ENCODE measurements around the gene NDUFV3. TPM values are rescaled to one million over a fixed set of nuclear protein-coding genes. Genes with fewer than 3 reads are reported as not detected.

NDUFV3 gene
- total and polyA plus RNA-seq, 2 of the 13 experiments (the other 11 are each of a cell fraction or from before 2014, with no cell fraction given) = 14.2 to 29.6 TPM

DNA sequence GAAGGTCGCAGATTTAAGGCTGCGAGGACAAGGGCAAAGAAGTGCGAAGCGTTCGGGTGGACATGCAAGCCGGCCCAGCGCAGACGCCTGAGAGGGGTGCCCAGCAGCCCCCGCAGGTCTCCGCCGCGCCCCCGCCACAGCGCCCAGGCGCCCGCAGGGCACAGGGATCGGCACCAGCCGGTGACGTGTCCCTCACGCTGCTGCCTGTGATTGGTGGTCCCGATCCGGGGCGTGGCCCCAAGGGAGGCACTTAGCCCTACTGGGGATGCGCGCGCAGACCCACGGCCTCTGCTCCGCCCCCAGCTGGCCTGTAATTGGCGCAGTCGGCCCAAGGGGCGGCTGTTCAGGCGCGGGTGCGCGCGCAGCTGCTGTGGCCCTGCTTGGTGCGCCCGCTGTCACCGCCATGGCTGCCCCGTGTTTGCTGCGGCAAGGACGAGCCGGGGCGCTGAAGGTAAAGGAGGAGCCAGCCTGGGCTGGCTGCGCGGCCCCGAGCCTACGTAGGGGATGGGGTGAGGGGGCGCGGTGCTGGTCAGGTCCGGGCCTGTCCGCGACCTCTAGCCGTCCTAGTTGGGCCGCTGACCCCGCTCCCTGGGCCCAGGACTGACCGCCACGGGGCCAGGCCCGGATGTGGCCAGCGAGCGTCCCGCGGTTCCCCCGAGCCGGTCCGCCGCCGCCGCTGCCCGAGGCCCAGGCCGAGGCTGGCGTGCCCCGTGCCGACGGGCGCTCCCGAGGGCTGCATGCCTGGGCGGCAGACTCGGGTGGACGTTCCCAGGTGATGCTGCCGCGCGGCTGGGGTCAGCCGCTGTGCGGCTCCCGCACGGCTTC, at the start of gene NDUFV3 (continued):
- TF ChIP-seq CREM (IDR thresholded peaks at IDR 0.05) = peak; percentile 62; the same call in 1 of the 2 replicates
- no peak for TF ChIP-seq CREM (CRISPR knock-in tag; IDR thresholded peaks at IDR 0.05)
- no peak; the same call in 1 of the 2 replicates for TF ChIP-seq MTA1 (CRISPR knock-in tag; IDR thresholded peaks at IDR 0.05; ENCODE audit: borderline replicate concordance)
- TF ChIP-seq CEBPG (CRISPR knock-in tag; IDR thresholded peaks at IDR 0.05) = no peak
- no peak for TF ChIP-seq GZF1 (CRISPR knock-in tag; IDR thresholded peaks at IDR 0.05)
- TF ChIP-seq ARID2 (CRISPR knock-in tag; IDR thresholded peaks at IDR 0.05; ENCODE audit: borderline replicate concordance) = no peak
- TF ChIP-seq RORA (CRISPR knock-in tag; IDR thresholded peaks at IDR 0.05) = no peak
- TF ChIP-seq MYC (CRISPR knock-in tag; IDR thresholded peaks at IDR 0.05; ENCODE audit: borderline replicate concordance) = peak; percentile 80; the same call in 1 of the 2 replicates
- no peak for TF ChIP-seq GMEB2 (CRISPR knock-in tag; IDR thresholded peaks at IDR 0.05; ENCODE audit: low read depth)
- peak; percentile 89 for TF ChIP-seq SP4 (CRISPR knock-in tag; IDR thresholded peaks at IDR 0.05)
- no peak for TF ChIP-seq JUNB (CRISPR knock-in tag; IDR thresholded peaks at IDR 0.05; ENCODE audit: borderline replicate concordance)
- no peak for TF ChIP-seq MBD4 (IDR thresholded peaks at IDR 0.05; ENCODE audit: borderline replicate concordance, low read length)
- 0 out of 2 replicates have a peak, but pooled peaks have one; percentile 34 for TF ChIP-seq ZNF30 (CRISPR knock-in tag; IDR thresholded peaks at IDR 0.05)
- TF ChIP-seq, protein P1, sequence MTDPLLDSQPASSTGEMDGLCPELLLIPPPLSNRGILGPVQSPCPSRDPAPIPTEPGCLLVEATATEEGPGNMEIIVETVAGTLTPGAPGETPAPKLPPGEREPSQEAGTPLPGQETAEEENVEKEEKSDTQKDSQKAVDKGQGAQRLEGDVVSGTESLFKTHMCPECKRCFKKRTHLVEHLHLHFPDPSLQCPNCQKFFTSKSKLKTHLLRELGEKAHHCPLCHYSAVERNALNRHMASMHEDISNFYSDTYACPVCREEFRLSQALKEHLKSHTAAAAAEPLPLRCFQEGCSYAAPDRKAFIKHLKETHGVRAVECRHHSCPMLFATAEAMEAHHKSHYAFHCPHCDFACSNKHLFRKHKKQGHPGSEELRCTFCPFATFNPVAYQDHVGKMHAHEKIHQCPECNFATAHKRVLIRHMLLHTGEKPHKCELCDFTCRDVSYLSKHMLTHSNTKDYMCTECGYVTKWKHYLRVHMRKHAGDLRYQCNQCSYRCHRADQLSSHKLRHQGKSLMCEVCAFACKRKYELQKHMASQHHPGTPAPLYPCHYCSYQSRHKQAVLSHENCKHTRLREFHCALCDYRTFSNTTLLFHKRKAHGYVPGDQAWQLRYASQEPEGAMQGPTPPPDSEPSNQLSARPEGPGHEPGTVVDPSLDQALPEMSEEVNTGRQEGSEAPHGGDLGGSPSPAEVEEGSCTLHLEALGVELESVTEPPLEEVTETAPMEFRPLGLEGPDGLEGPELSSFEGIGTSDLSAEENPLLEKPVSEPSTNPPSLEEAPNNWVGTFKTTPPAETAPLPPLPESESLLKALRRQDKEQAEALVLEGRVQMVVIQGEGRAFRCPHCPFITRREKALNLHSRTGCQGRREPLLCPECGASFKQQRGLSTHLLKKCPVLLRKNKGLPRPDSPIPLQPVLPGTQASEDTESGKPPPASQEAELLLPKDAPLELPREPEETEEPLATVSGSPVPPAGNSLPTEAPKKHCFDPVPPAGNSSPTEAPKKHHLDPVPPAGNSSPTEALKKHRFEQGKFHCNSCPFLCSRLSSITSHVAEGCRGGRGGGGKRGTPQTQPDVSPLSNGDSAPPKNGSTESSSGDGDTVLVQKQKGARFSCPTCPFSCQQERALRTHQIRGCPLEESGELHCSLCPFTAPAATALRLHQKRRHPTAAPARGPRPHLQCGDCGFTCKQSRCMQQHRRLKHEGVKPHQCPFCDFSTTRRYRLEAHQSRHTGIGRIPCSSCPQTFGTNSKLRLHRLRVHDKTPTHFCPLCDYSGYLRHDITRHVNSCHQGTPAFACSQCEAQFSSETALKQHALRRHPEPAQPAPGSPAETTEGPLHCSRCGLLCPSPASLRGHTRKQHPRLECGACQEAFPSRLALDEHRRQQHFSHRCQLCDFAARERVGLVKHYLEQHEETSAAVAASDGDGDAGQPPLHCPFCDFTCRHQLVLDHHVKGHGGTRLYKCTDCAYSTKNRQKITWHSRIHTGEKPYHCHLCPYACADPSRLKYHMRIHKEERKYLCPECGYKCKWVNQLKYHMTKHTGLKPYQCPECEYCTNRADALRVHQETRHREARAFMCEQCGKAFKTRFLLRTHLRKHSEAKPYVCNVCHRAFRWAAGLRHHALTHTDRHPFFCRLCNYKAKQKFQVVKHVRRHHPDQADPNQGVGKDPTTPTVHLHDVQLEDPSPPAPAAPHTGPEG (CRISPR knock-in tag; IDR thresholded peaks at IDR 0.05) = peak; percentile 80
- peak; percentile 39; the same call in 1 of the 2 replicates for TF ChIP-seq PRDM15 (CRISPR knock-in tag; IDR thresholded peaks at IDR 0.05)
- peak; percentile 54 for TF ChIP-seq TAF15 (IDR thresholded peaks at IDR 0.05; ENCODE audit: low read depth, low read length, poor library complexity, severe bottlenecking)
- TF ChIP-seq ZNF460 (CRISPR knock-in tag; IDR thresholded peaks at IDR 0.05; ENCODE audit: borderline replicate concordance) = no peak
- peak; percentile 57; the same call in 1 of the 2 replicates for TF ChIP-seq AHR (CRISPR knock-in tag; IDR thresholded peaks at IDR 0.05)
